ENCODE data around the gene KCNN3. TPM values are rescaled to one million over a fixed set of nuclear protein-coding genes. Genes with fewer than 3 reads are reported as not detected.

Gene KCNN3
- total RNA-seq, 2 donors from 2014 or later, result 3.9 to 4.4 TPM

DNA sequence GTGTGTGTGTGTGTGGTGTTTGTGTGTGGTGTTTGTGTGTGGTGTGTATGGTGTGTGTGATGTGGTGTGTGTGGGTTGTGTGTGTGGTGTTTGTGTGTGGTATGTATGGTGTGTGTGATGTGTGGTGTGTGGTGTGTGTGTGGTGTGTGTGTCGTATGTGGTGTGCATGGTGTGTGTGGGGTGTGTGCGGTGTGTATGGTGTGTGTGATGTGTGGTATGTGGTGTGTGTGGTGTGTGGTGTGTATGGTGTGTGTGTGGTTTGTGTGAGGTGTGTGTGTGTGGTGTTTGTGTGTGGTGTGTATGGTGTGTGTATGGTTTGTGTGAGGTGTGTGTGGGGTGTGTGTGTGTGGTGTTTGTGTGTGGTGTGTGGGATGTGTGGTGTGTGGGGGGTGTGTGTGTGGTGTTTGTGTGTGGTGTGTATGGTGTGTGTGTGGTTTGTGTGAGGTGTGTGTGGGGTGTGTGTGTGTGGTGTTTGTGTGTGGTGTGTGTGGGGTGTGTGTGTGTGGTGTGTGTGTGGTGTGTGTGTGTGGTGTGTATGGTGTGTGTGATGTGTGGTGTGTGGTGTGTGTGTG, 155.9 kb downstream of the KCNN3 start:
- DNase-seq (ENCODE audit: low spot score), result no peak
- Histone ChIP-seq H3K4me3 (no peak overlapping the region), H3K27ac (no peak overlapping the region), H3K4me1 (peaks cover 0 to 21% of the 10 kb centered on the region in 2 donors), H3K9me3 (no peaks in the 10 kb centered on the region), H3K36me3 (no peaks in the 10 kb centered on the region), H3K27me3 (no peaks in the 10 kb centered on the region)
- TF ChIP-seq, protein P1, sequence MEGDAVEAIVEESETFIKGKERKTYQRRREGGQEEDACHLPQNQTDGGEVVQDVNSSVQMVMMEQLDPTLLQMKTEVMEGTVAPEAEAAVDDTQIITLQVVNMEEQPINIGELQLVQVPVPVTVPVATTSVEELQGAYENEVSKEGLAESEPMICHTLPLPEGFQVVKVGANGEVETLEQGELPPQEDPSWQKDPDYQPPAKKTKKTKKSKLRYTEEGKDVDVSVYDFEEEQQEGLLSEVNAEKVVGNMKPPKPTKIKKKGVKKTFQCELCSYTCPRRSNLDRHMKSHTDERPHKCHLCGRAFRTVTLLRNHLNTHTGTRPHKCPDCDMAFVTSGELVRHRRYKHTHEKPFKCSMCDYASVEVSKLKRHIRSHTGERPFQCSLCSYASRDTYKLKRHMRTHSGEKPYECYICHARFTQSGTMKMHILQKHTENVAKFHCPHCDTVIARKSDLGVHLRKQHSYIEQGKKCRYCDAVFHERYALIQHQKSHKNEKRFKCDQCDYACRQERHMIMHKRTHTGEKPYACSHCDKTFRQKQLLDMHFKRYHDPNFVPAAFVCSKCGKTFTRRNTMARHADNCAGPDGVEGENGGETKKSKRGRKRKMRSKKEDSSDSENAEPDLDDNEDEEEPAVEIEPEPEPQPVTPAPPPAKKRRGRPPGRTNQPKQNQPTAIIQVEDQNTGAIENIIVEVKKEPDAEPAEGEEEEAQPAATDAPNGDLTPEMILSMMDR (IDR thresholded peaks at IDR 0.05), result no peak

DNA sequence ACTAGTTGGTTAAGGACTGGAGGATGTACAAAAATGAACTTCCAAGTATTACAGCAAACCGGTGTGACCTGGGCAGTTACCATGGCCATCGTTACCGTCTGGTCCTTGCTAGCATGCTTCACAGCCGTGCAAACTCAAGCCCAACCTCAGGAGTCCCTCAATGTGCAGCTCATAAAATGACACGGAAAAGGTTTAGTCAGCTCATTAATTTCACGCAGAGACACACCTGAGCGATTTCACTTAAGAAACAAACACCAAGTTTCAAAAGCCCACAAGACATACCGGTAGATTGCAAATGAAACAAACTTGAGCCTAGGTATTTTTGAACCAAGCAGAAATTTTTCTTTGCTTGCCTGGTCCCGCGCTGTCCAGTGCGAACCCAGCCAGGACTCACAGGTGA, 157.1 kb downstream of the KCNN3 start:
- Histone ChIP-seq H3K36me3 (no peaks in the 10 kb centered on the region), H3K4me3 (no peak overlapping the region), H3K27ac (no peak overlapping the region), H3K9me3 (no peaks in the 10 kb centered on the region), H3K4me1 (peaks cover 0 to 21% of the 10 kb centered on the region in 2 donors), H3K27me3 (no peaks in the 10 kb centered on the region)
- TF ChIP-seq, protein P1 (IDR thresholded peaks at IDR 0.05), result no peak
- DNase-seq (ENCODE audit: low spot score), result no peak

- Histone ChIP-seq H3K4me1 (peaks cover 0 to 18% of the 10 kb centered on the region in 2 donors), H3K27me3 (no peaks in the 10 kb centered on the region), H3K9me3 (no peaks in the 10 kb centered on the region), H3K27ac (no peak overlapping the region), H3K4me3 (no peak overlapping the region), H3K36me3 (no peaks in the 10 kb centered on the region)
- TF ChIP-seq, protein P1 (IDR thresholded peaks at IDR 0.05), result no peak
- DNase-seq (ENCODE audit: low spot score), result no peak
Observed at GRCh38 chr1:154712166-154712810, 157.8 kb downstream of the KCNN3 start.

DNA sequence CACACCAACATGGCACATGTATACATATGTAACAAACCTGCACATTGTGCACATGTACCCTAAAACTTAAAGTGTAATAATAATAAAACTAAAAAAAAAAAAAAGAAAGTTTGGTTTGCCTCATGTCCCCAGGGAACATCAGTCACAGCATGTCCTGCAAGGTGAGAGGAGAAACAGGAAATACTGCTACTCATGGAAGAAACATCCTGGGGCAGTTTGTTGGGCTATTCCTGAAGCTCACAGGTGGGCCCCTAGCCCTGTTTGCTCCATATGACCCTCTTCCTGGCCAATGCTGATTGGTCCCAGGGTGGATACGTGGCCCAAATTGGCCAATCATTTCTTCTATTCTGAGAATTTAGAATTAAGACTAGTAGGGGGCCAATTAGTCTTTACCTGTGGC, 158.7 kb downstream of the KCNN3 start:
- Histone ChIP-seq H3K4me1 (peaks cover 0 to 11% of the 10 kb centered on the region in 2 donors), H3K27ac (no peak overlapping the region), H3K4me3 (no peak overlapping the region), H3K36me3 (no peaks in the 10 kb centered on the region), H3K27me3 (no peaks in the 10 kb centered on the region), H3K9me3 (no peaks in the 10 kb centered on the region)
- TF ChIP-seq, protein P1 (IDR thresholded peaks at IDR 0.05), result no peak
- DNase-seq (ENCODE audit: low spot score), result no peak

DNA sequence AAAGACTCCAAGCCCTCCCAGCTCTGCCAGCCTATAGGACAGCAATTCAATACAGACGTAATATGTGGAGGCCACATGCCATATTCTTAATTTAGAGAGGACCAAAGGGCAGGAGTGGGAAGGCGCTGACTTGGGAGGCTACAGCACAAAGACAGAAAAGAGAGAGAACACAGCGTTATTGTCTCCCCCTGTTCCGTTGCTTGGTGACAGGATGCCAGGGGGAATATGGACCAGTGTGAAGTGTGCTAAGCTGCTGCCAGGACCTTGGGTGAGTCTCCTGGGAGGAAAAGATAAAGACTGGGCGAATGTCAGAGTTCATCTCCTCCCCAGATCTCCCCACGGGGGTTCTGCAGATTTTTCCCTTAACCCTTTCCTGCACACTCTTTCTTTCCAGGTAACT, 160.0 kb downstream of the KCNN3 start:
- no peaks in the 10 kb centered on the region for H3K27me3 ChIP-seq
- H3K4me1 ChIP-seq, result no peaks in the 10 kb centered on the region
- H3K4me3 ChIP-seq, result no peak overlapping the region
- no peak for DNase-seq (ENCODE audit: low spot score)
- H3K36me3 ChIP-seq, result no peaks in the 10 kb centered on the region
- H3K9me3 ChIP-seq, result no peaks in the 10 kb centered on the region
- no peak overlapping the region for H3K27ac ChIP-seq
- TF ChIP-seq, protein P1 (IDR thresholded peaks at IDR 0.05), result no peak
